GM12892 (cell line): ENCODE data around the gene CNTNAP3B.
"Not testable (repeated sequence)": the region's sequence is repeated elsewhere in the genome, so short reads cannot be mapped to it uniquely, and the experiment has no call there.

ENCODE experiments used
- POLR2A ChIP-seq: IDR thresholded peaks from 2 replicates; pipeline ENCODE4 v1.6.1; 2011; ENCODE audit warnings: low read depth, low read length, control low read depth
- POLR2AphosphoS5 ChIP-seq: IDR thresholded peaks from 2 replicates; pipeline ENCODE4 v1.6.1; 2011; ENCODE audit warnings: low read depth, low read length, control low read depth
- TAF1 ChIP-seq: IDR thresholded peaks from 2 replicates; pipeline ENCODE4 v1.6.1; 2011; ENCODE audit warnings: low read depth, mild to moderate bottlenecking, control low read depth, low read length, borderline replicate concordance

DNA sequence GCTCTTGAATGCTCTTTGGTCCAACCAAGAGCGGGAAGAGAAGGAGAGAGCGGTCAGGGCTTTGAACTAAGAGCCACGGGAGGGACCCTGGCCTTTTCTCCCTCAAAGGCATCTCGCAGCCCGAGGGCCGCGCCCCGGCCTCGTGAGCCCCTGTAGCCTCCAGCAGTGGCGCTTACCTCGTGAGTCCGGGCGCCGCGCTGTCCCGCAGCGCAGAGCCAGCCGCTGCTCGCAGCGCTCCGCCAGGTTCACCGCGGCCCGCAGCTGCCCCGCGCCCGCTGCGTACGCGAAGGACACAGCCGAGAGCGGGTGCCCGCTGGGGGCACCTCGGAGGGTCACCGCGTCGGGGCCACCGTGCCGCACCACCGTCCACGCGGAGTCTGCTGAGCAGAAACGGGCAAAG, 176.2 kb downstream of the CNTNAP3B start:
- TF ChIP-seq POLR2AphosphoS5, TAF1, POLR2A: not testable (repeated sequence)
